Small intestine (tissue), 7 donors: ENCODE results near the gene RALGPS2. TPM values are rescaled to one million over a fixed set of nuclear protein-coding genes. Genes with fewer than 3 reads are reported as not detected.
A peak's percentile ranks its signal among the peaks of the same experiment; 100 is the strongest.

Experiments
- DNase-seq, 2 donors: peaks; one replicate each; pipeline versions ENCODE4 v3.0.0 to v3.0.0-alpha.2; 2013
- FAIRE-seq: peaks from 2 replicates; lab custom pipeline; 2012; peaks lifted over from hg19 to GRCh38; lab: Jason Lieb, UNC
- H3K27ac ChIP-seq, 3 donors: one replicate each; pipeline ENCODE4 v1.5.1; 2013; ENCODE audit warnings: low read length in 2 of 3, mild to moderate bottlenecking in 2 of 3, control low read depth in 1 of 3, inconsistent platforms in 1 of 3, low read depth in 1 of 3, moderate library complexity in 1 of 3
- H3K27me3 ChIP-seq, 3 donors: one replicate each; pipeline ENCODE4 v1.6.1; 2013; ENCODE audit warnings: low read length in 3 of 3, inconsistent platforms in 1 of 3; ENCODE audit not compliant: control insufficient read depth in 3 of 3, insufficient read depth in 3 of 3
- H3K36me3 ChIP-seq, 3 donors: one replicate each; pipeline ENCODE4 v1.6.1; 2013; ENCODE audit warnings: low read length in 3 of 3, inconsistent platforms in 1 of 3, low read depth in 1 of 3, mild to moderate bottlenecking in 1 of 3, moderate library complexity in 1 of 3; ENCODE audit not compliant: control insufficient read depth in 3 of 3, insufficient read depth in 2 of 3
- H3K4me1 ChIP-seq, 3 donors: one replicate each; pipeline ENCODE4 v1.6.1; 2013; ENCODE audit warnings: low read length in 2 of 3, inconsistent platforms in 1 of 3, low read depth in 1 of 3, mild to moderate bottlenecking in 1 of 3, moderate library complexity in 1 of 3; ENCODE audit not compliant: control insufficient read depth in 3 of 3, insufficient read depth in 2 of 3
- H3K4me3 ChIP-seq, 3 donors: one replicate each; pipeline ENCODE4 v1.5.1; 2013; ENCODE audit warnings: low read length in 3 of 3, control low read depth in 1 of 3, inconsistent platforms in 1 of 3, low read depth in 1 of 3, mild to moderate bottlenecking in 1 of 3, moderate library complexity in 1 of 3
- H3K9me3 ChIP-seq, 2 donors: one replicate each; pipeline ENCODE4 v1.6.1; 2013; ENCODE audit warnings: low read depth in 1 of 2, low read length in 1 of 2; ENCODE audit not compliant: control insufficient read depth in 2 of 2, insufficient read depth in 1 of 2
- WGBS, 3 donors: extraction: QIAGEN DNeasy Blood & Tissue Kit; methylation state at CpG; one replicate each; pipeline ENCODE4 v1.1.7; 2013; 5-methylcytosine and 5-hydroxymethylcytosine counted together
- polyA plus RNA-seq, 4 donors: library from polyadenylated mRNA; stranded (reverse) in 3 of 4; unstranded in 1 of 4; fragments of 200-250 nt in 3 of 4; fragments of 120-200 nt in 1 of 4; gene quantifications; one replicate each; pipeline versions ENCODE4 v1.2.1 to v1.2.3, GENCODE V29; 2013
- donor health status: healthy with polysubstance abuse.
- donor health status: control.
- donor health status: control.
- donor health status: Bipolar disorder and iron deficiency.
- donor health status: healthy.

The RALGPS2 gene
- polyA plus RNA-seq, 4 donors = 5.2 to 27.1 (median 6.8) TPM

- H3K9me3 ChIP-seq = peaks cover 0 to 3% of the 10 kb centered on the region in 2 donors
- H3K27ac ChIP-seq = peak overlapping the region in 2 of 3 donors; percentile 92 to 96
- DNase-seq (peak in 1 of 2 donors; percentile 31), FAIRE-seq (no peak)
- WGBS, 3 donors = 8 to 21% (median 15%) methylated on average over 5 of the region's 5 CpGs
- H3K27me3 ChIP-seq = no peaks in the 10 kb centered on the region
- peaks cover 0 to 3% (median 0%) of the 10 kb centered on the region in 3 donors for H3K36me3 ChIP-seq
- peaks cover 0 to 5% (median 0%) of the 10 kb centered on the region in 3 donors for H3K4me1 ChIP-seq
- peak overlapping the region in 2 of 3 donors; percentile 77 to 99 for H3K4me3 ChIP-seq
Measured at GRCh38 chr1:178726545-178726944, 1.5 kb downstream of the RALGPS2 start.

- peak overlapping the region in 2 of 3 donors; percentile 30 to 77 for H3K4me3 ChIP-seq
- peaks cover 0 to 5% (median 0%) of the 10 kb centered on the region in 3 donors for H3K4me1 ChIP-seq
- WGBS, 3 donors = 15 to 53% (median 36%) methylated on average over 11 of the region's 11 CpGs
- no peaks in the 10 kb centered on the region for H3K27me3 ChIP-seq
- peaks cover 0 to 3% (median 0%) of the 10 kb centered on the region in 3 donors for H3K36me3 ChIP-seq
- H3K27ac ChIP-seq = peak overlapping the region in 1 of 3 donors; percentile 96
- peak; percentile 20 to 21 for DNase-seq
- H3K9me3 ChIP-seq = peaks cover 0 to 3% of the 10 kb centered on the region in 2 donors
- peak; percentile 36 for FAIRE-seq
Measured at GRCh38 chr1:178727014-178727895, 2.2 kb downstream of the RALGPS2 start.

- WGBS, 3 donors = 94 to 96% (median 94%) methylated on average over 5 of the region's 5 CpGs
- DNase-seq = no peak
- FAIRE-seq = no peak
- Histone ChIP-seq H3K4me3 (no peak overlapping the region), H3K27ac (no peak overlapping the region), H3K27me3 (no peaks in the 10 kb centered on the region), H3K9me3 (peaks cover 0 to 3% of the 10 kb centered on the region in 2 donors), H3K4me1 (no peaks in the 10 kb centered on the region), H3K36me3 (peaks cover 0 to 13% (median 0%) of the 10 kb centered on the region in 3 donors)
Measured at GRCh38 chr1:178733972-178734371, 8.9 kb downstream of the RALGPS2 start.

- Histone ChIP-seq H3K27ac (no peak overlapping the region), H3K4me1 (no peaks in the 10 kb centered on the region), H3K9me3 (no peaks in the 10 kb centered on the region), H3K36me3 (peaks cover 0 to 12% (median 0%) of the 10 kb centered on the region in 3 donors), H3K4me3 (no peak overlapping the region), H3K27me3 (no peaks in the 10 kb centered on the region)
- WGBS, 3 donors = 81 to 85% (median 83%) methylated on average over 1 of the region's 1 CpG
- DNase-seq (no peak), FAIRE-seq (no peak)
Measured at GRCh38 chr1:178738780-178739179, 13.7 kb downstream of the RALGPS2 start.

- H3K4me3 ChIP-seq = no peak overlapping the region
- H3K4me1 ChIP-seq = no peaks in the 10 kb centered on the region
- 89 to 92% (median 90%) methylated on average over 4 of the region's 4 CpGs for WGBS, 3 donors
- no peaks in the 10 kb centered on the region for H3K27me3 ChIP-seq
- H3K27ac ChIP-seq = no peak overlapping the region
- FAIRE-seq = no peak
- no peak for DNase-seq
- H3K9me3 ChIP-seq = no peaks in the 10 kb centered on the region
- peaks cover 0 to 12% (median 0%) of the 10 kb centered on the region in 3 donors for H3K36me3 ChIP-seq
Measured at GRCh38 chr1:178739285-178740045, 14.4 kb downstream of the RALGPS2 start.

- H3K36me3 ChIP-seq = peaks cover 0 to 12% (median 0%) of the 10 kb centered on the region in 3 donors
- WGBS, 3 donors = 91 to 94% (median 91%) methylated on average over 1 of the region's 1 CpG
- no peaks in the 10 kb centered on the region for H3K9me3 ChIP-seq
- H3K4me3 ChIP-seq = no peak overlapping the region
- DNase-seq (no peak), FAIRE-seq (no peak)
- no peaks in the 10 kb centered on the region for H3K4me1 ChIP-seq
- no peak overlapping the region for H3K27ac ChIP-seq
- H3K27me3 ChIP-seq = no peaks in the 10 kb centered on the region
Measured at GRCh38 chr1:178740491-178740890, 15.4 kb downstream of the RALGPS2 start.

- Histone ChIP-seq H3K27ac (no peak overlapping the region), H3K4me3 (no peak overlapping the region), H3K9me3 (no peaks in the 10 kb centered on the region), H3K27me3 (no peaks in the 10 kb centered on the region), H3K36me3 (peaks cover 0 to 12% (median 0%) of the 10 kb centered on the region in 3 donors), H3K4me1 (no peaks in the 10 kb centered on the region)
- 86 to 93% (median 90%) methylated on average over 1 of the region's 1 CpG for WGBS, 3 donors
- DNase-seq (no peak), FAIRE-seq (no peak)
Measured at GRCh38 chr1:178740924-178741323, 15.9 kb downstream of the RALGPS2 start.

- Histone ChIP-seq H3K4me1 (no peaks in the 10 kb centered on the region), H3K4me3 (no peak overlapping the region), H3K36me3 (peaks cover 0 to 9% (median 0%) of the 10 kb centered on the region in 3 donors), H3K9me3 (no peaks in the 10 kb centered on the region), H3K27ac (no peak overlapping the region), H3K27me3 (no peaks in the 10 kb centered on the region)
- FAIRE-seq = no peak
- 74 to 85% (median 77%) methylated on average over 2 of the region's 2 CpGs for WGBS, 3 donors
- no peak for DNase-seq
Measured at GRCh38 chr1:178743801-178744200, 18.8 kb downstream of the RALGPS2 start.
